ENCODE results near the gene AKR1C1.
"Not testable (repeated sequence)": the region's sequence is repeated elsewhere in the genome, so short reads cannot be mapped to it uniquely, and the experiment has no call there.

The AKR1C1 gene

DNA sequence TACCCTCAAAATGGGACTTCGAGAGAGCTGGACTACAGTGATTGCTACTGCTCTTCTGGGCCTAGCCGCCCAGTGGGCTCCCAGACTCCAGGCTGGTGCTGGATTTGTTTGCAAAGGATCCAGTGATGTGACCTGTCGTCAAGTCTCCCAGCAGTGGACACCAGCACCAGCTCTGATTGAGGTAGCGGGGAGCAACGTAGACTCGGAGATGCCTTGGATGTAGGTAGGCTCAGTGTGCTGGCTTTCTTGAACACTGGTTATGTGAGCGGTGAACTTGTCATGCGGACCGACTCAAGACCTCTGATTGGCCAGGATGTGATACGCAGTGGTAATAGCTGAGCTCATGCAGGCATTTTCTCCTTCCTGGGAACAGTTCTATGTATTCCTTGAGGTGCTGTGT is 21.0 kb downstream of the AKR1C1 start:
- DNase-seq: no peak

DNA sequence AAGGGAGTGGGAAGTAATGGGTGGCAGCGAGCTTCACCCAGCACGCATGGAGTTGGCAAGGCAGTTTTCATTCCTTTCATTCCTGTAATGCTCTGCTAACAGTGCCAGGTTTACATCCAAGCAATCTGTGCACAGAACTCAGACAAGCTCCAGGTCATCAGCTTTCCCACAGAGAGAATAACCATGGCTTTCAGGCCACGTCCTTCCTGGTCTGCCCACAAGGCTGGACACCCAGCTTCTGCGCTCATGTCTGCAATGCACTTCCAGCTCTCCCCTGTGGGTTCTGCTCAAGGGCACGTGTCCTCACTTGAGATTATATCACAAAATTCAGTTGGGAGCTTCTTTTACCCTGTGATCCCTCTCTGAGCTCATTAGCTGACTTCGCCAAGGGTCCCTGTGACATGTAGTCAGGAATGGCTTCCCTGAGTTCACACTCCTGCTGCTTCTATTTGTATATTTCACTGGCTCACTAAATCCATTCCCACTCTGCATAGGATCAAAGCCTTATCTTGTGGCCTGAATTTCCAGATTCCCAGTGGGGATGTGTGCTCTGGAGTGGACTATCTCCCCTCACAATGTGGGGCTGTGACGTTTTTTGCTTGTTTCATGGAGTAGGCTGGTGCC is 21.9 kb downstream of the AKR1C1 start:
- peak in 1 of 2 experiments; percentile 40 for DNase-seq

DNA sequence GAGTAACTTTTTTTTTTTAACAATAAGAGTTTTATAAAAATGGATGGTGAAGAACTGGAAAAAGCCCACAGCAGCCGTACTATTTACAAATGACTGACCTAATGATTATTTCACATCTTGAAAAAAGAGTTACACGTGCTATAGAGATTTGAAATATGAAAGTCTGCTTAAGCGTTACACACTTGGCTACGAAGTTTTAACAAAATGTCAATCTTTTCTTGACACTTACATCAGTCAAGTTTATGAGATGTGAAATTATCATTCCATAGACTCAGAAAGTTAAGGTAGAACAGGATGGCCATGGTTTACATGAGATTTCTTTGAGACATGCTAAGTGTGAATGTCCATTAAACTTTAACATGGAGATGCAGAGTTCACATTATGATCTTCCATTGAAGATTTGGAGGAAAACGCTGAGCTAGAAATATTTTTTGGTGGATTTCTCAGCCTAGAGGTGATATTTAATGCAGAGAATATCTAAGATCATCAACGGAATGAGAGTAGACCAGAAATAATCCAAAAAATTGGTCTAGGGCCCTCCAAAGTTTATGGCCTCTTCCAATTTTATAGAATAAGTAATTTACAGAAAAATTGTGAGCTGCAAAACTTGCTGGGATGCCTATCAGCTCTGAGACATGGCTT is 24.9 kb downstream of the AKR1C1 start:
- not testable (repeated sequence) for DNase-seq

DNA sequence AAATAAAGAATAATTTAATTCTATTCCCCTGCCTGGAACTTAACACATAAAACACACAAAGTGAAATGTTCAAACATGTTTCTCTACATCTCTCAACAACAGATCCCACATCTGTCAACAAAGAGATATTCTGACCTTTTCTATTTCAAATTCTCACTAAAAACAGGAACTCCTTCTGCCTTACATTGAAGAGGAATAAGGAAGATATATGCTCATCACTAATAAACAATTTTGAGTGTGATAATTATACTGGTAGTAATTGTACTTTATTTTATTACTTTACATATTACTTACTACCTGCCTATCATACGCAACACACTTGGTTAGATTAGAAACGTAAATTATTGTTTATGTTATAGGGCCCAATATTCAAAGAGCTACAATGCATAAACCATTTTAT is 27.0 kb downstream of the AKR1C1 start:
- no peak for DNase-seq

DNA sequence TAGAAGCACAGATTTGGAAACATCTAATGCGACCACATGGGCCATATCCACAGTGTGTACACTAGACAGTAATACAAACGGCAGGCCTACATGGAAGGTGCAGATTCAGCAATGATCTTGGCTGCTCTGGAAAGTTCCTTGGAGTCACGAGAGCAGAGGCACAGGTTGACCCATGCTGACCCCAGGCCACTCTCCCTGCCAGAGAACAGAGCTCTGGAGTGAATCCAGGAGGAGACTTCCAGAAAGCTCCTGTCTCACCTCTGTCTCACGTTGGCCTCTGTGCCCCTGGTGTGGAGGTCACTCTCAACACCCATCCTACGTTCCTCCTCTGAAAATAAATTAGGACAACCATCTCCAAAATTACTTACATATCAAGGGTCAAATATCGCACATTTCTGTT is 28.2 kb downstream of the AKR1C1 start:
- DNase-seq: not testable (repeated sequence)

DNA sequence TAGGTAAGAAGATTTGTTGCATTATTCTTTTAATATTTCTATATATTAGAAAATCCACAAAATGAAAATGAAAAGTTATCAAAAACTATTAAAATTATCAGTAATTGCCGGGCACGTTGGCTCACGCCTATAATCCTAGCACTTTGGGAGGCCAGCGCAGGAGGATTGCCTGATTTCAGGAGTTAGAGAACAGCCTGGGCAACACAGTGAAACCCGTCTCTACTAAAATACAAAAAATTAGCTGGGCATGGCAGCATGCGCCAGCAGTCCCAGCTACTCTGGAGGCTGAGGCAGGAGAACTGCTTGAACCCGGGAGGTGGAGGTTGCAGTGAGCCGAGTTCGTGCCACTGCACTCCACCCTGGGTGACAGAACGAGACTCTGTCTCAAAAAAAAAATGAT is 29.3 kb downstream of the AKR1C1 start:
- not testable (repeated sequence) for DNase-seq

DNA sequence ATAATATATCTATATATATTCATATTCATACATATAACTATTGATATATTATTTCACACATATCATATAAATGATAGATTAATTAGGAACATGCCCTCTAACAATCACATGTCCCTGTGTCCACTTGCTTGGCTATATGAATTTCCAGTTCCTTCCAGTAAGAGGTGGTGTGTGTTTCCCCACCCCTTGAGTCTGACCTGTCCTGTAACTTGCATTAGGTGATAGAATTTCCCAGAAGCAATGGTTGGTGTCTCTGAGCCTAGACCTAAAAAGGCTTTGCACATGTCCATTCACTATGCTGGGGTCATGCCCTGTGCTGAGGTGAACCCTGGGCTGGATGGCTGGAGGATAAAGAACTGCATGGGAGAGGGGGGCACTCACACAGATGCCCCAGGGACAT is 31.0 kb downstream of the AKR1C1 start:
- DNase-seq: not testable (repeated sequence)

DNA sequence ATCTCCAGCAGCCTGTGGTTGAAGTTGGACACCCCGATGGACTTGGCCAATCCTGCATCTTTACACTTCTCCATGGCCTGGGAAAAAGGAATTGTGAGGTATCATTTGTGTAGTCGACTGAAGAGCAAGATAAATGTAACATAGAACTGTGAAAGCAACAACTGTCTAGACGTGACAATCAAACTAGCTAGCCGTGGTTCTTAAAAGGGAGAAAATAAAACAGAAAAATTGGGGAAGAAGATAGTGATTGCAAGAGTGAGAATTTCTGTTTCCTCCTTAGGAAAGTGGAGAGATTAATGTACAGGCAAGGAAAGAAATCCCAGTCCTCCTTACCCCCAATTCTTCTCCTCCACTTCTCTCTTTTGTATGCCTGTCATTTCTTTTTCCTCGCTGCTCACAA is 35.5 kb downstream of the AKR1C1 start:
- DNase-seq: no peak

DNA sequence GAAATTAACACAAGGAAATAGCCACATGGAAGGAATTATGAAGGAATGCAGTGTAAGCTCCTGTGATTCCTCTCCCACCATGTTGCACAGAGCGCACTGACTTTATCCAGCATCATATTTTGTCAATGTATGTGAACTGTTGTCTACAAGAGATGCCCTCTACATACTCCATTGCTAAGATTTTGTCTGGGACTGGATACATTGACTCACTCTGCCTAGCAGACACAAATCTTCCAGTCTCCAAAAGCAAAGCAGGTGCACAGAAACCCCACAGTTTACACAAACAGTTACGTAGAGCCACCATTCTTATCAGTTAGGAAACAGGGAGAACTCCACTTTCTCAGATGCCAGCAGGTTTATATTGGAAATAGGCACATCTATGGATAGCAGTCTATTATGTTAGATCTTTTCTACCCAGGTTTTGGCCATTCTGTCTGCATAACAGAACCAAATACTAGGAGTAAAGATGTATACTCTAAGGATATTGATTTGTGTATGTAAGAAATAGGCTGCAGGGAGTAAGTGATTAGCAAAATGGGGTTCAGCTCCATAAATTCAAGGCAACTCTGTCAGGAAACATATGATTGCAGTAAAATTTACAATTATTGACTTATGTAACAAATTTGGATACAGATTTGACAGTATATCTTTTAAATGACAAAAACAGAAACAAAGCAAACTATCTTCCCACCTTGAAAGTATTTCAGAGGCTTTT is 39.0 kb downstream of the AKR1C1 start:
- DNase-seq: no peak

DNA sequence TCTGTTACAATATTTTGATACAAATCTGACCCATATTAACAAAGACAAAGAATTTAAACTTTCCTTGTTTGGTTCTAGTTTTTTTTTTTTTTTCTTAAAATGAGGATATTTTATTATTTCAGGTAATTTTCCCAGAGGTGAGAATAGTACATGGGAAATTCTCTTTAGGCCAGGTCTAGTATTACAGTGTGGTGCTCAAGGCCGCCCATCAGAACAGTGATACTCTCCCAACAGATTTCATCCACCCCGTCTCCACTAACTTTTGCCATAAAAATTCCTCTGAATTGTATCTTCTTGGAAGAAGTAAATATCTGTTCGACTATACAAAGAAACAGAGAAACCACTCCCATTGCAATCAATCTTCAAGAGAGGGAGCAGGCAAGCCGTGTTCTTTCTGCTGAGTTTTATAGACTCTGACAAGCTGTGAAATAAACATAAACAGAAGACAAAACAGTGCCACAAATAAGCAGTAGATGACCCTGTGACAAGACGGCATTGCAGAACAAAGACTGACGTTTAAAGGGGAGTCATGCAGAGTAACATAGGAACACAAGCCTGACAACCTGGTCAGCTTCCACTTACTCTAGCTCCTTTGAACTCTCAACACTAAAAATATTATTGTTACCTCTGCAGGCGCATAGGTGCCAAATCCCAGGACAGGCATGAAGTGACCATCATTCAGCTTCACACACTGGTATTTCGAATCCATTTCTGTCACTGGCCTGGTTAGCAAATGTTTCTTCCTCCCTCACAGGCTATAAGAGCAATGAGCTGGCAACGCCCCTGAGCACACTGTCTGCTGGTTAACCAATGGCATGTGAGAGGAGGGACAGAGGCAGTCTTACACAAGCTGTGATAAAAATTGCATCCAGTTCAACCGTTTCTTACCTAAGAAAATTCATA is 40.2 kb downstream of the AKR1C1 start, which contains the start of gene AKR1C2:
Gene AKR1C2 (minus strand): TSS at position 731 of the 903 bp plus-strand sequence. CDS start 22 bp downstream, at position 709.
- not testable (repeated sequence) for DNase-seq

DNA sequence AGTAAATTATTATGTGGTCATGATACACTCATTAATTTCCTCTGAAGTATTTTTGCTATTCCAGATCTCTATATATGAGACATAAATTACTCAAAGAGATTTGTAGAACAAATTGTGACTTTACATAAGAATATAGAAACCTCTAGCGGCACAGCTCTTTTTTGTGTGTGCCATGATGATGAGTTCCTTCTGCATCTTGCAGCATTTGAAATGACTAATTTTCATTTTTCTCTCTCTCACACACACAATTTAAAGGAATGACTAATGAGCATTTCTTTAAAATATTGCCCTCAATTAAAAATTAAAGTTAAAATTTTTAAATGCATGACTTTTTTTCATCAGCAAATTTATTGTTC is 40.8 kb downstream of the AKR1C1 start:
- not testable (repeated sequence) for DNase-seq

DNA sequence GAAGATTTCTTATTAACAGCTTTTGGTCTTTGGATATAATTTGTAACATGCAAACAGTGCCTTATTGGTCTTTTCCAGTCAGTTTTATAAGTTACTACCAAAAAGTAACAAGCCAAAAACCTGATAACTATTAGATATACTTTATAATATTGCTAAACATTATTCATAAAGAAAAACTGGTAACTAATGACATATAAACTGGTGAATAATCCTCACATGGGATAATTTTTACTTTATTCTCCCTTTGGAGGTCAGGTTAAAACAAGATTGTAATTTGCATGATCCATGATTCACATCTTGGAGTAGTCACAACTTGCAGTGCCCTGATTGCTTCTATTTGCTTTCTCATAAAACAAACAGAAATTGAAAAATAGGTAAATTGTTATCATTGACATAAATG is 41.3 kb downstream of the AKR1C1 start:
- DNase-seq: not testable (repeated sequence)

DNA sequence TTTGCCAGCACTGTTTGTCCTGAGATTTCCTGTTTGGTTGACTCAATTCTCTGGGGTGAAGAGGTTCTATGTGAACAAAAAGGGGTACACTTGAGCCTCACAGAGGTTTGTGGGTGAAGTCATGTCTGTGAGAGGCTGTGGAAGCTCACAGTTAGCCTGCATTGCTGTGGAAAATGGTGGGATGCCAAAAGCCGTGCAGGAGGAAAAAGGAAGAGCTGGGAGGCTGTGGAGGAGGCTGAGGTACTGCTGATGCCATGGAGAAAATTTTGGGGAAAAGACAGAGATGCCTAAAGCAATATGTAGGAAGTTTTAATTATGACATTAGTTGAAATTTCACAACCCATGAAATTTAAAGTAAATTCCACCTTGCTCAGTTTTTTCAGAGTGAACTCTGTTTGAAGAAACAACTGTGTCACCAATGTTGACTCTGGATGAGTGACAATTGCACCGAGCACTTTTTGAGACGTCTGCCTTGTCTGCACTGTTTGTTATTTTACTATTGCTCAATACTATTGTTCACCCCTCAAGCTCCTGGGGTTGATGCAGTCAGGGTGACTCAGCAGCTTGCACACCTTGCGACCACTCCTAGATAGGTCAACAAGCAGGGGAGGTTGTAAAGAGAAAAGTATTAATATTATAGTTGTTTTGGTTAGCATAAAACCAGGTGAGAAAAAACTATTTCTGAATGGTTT is 45.8 kb downstream of the AKR1C1 start:
- DNase-seq: not testable (repeated sequence)

DNA sequence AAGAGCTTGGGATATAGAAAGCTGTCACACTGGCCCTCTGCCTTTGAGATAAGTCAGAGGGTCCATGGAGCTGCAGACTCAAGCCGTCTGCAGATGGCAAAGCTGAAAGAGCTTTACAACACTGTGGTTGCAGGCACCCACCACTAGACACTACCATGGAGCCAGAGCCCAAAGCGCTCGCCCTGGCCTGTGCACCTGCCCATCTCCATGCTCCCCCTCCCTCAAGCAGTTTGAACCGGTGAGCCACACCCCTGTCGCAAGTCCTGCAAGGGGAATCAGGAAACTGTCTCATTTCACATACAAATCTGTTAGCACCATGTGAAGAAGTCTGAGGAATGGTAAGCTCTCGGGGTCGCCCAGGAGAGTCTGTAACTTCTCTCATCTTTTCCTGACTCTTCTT is 46.8 kb downstream of the AKR1C1 start:
- DNase-seq: not testable (repeated sequence)

DNA sequence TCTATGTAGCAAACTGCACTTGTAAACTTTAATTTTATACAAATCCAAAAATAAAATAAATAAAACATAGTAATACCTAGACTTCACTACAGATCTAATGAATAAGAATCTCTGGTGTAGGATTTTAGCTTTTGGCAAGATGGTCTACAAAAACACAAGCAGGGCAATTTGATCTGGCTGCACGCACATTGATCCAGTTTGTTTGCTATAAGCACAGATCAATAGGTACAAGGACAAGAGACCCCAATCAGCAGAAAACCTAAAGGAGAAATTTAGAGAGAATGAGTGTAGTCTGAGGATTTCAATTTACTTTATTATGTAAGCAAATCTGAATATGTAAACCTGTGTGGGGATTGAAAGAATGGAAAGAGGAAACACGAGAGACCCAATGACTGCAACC is 48.2 kb downstream of the AKR1C1 start:
- DNase-seq: not testable (repeated sequence)

DNA sequence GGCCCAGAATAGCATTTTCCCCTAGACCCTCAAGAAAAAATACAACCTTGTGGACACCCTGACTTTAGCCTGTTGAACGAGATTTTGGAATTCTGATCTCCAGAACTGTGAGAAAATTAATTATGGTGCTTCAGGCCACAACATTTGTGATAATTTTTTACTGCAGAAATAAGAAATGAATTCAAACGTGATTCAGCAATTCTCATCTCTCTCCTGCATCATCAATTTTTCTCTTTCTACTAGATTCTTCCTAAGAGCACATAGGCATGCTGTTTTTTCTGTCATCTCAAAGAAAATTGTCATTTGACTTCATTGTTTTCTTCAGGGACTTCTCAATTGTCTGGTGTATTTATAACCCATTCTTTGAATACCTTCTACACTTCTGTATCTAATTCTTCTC is 49.4 kb downstream of the AKR1C1 start:
- DNase-seq: no peak

DNA sequence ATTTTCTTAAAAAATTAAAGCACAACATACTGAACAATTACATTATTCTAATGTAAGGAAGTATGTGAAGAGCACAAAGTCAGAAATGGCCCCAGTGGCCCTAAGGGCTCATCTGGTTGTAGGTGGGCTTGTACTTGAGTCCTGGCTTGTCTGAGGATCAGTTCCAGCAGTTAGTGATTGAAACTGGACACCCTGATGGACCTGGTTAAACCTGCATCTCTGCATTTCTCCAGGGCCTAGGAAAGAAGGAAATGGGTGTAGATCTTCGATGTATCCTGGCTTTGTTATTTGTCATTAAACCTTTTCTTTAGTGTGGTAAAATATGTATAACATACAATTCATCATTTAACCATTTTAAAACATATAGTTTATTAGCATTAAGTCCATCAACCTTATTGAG is 50.2 kb downstream of the AKR1C1 start:
- DNase-seq: no peak

DNA sequence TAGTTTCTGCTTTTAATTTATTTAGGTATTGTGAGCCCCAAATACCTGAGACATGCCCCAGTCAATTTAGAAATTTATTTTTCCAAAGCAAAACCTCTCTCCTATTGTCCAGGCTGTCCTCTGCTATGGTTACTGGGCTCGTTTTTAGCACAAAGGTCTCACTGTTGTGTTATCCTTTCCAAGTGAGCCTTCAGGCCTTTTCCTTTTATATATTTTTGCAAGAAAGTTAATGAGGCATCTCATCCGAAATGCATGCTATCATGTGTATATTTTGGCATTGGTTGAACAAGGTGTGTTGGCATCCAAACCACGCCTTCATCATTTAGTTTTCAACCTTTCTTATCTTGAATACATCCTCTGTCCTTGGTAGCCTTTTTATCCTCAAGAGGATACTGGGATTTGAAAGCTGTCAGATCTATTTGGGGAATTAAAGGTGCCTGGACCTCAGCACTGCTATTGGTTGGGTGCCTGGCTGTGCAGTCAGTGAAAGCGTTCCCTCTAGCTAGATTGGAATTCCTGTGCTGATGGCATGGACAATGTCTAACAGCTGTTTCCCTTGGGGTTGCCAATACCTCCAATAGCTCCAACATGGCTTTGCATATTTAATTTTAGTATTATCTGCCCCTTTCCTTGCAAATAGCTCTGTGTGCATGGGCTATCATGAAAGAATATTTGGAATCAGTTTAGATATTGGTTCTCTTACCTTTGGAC is 51.1 kb downstream of the AKR1C1 start:
- DNase-seq: not testable (repeated sequence)

DNA sequence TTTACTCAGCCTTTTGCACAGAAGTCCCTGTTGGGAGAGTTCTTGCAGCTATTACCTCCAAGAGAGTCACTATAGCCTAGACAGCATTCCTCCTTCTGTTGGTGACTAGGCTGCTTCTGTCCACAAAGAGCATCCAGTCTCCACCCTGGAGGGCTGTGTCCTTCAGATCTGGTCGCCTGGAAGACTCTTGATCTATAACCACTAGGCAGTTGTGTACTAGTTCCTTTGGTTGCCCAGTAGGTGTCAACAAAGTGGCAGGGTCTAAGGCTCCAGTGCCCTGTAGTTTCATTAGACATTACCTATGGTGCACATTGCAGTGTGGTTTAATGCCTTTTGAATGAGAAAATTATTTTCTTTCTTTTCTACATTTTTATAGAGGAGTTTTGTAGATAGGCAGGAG is 51.7 kb downstream of the AKR1C1 start:
- DNase-seq: peak in 1 of 2 experiments; percentile 10

DNA sequence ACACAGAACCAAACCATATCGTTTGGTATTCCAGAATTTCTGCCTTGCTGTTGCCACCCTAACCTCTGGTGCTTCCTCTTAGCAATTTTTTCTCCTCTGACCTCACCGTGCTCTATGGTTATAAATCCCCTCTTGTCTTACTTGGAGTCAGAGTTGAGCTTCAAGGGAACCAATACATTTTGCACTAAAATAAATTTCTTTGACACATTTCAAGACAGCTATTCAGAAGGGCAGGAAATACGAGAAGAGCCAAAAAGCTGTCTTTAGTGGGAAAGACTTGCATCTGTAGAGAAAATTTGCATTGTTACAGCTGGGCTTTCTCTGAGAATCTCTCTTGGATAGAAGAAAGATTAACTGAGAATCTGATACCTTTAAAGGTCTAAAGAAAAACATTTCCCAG is 54.9 kb downstream of the AKR1C1 start:
- DNase-seq: no peak

DNA sequence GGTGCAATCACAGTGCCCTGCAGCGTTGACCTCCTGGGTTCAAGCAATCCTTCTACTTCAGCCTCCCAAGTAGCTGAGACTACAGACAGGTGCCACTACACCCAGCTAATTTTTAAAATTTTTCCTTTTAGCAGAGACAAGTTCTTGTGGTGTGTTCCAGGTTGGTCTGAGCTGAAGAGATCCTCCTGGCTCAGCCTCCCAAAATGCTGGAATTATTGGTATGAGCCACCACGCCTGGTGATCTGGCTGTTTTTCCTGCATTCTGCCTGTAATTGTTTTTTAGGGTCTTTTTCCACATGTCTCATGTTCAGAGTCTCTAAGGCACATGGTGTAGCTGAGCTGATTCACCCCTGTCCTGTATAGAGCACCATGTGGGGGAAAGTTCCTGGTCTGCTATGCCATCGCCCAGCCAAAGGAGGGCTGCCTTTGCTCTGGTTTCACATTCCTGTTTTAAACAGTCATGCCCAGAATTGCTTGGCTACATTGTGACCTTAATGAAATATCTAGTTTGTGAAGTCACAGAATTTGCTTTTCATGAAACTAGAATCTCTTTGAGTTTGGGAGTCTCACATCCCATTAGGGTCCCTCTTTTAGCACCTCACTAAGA is 55.6 kb downstream of the AKR1C1 start:
- DNase-seq: not testable (repeated sequence)

Measured in NCI-H524 (cell line).